Measurements from ENCODE around the gene CNKSR3. TPM values are rescaled to one million over a fixed set of nuclear protein-coding genes. Genes with fewer than 3 reads are reported as not detected.

Gene CNKSR3
- total RNA-seq, 1 experiment from 2014 or later = 14.7 TPM

DNA sequence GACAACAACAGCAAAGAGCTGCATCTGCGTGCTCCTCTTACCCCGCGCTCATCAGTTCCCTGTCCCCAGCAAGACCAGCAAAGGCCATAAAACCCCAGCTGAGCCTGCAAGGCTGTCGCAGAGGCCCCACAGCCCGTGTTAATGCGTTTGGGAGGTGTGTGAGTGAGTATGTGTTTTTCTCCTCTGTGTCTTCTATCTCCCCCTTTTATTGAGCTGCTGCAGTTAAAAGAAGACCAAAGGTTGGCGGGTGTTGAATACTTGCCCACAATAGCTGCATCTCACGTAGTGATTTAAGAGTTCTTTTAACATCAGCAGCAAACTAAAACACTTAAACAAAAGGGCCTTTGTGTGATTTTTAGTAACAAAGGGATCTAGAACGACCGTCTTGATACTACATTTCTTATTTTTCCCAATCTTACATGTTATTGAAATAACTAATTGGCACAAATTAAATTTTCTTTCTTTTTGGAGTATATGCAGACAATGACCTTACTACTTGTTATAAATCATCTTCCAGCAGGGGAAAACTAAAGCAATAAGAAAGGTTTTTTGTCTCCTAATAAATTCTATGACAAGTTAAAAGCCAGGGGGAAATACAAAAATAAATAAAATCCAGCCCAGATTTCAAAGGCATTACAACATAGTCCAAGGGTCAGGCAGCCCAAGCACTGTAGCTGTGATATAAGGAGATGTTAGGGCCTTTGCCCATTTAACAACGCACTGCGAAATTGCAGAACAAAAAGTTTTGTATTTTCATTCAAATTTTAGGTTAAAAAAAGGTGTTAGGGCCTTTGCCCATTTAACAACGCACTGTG is 27.2 kb upstream of the CNKSR3 start:
- no peaks in the 10 kb centered on the region for H3K4me1 ChIP-seq (replicated peaks)
- no peaks in the 10 kb centered on the region for H3K36me3 ChIP-seq
- no peaks in the 10 kb centered on the region for H3K9me3 ChIP-seq (replicated peaks)
- no peak for DNase-seq (ENCODE audit: low read depth in 1 of 2, low spot score in 2 of 2)
- H3K27me3 ChIP-seq (replicated peaks) = no peaks in the 10 kb centered on the region
- no peak overlapping the region for H3K27ac ChIP-seq
- H3K4me3 ChIP-seq = no peak overlapping the region

DNA sequence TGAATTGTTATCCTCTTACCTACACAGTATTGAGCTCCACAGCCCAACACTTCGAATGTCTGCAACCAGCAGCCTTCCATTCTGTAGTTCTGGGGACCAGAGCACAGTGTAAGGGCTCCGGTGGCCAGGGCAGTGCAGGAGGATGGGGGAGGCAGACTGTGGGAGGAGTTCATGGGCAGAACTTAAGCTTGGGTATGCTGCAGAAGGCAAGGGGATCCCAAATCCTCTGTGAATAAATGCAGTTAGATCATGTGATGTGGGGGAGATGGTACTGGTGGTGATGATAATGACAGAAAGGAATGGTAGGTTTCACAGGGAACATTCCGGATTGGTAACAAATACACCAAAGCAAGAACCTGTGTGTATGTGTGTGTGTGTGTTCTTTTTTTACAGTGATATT is 26.5 kb upstream of the CNKSR3 start:
- Histone ChIP-seq H3K9me3 (replicated peaks) (no peaks in the 10 kb centered on the region), H3K4me1 (replicated peaks) (no peaks in the 10 kb centered on the region), H3K27me3 (replicated peaks) (no peaks in the 10 kb centered on the region), H3K27ac (no peak overlapping the region), H3K4me3 (no peak overlapping the region), H3K36me3 (no peaks in the 10 kb centered on the region)
- DNase-seq (ENCODE audit: low read depth in 1 of 2, low spot score in 2 of 2) = no peak

DNA sequence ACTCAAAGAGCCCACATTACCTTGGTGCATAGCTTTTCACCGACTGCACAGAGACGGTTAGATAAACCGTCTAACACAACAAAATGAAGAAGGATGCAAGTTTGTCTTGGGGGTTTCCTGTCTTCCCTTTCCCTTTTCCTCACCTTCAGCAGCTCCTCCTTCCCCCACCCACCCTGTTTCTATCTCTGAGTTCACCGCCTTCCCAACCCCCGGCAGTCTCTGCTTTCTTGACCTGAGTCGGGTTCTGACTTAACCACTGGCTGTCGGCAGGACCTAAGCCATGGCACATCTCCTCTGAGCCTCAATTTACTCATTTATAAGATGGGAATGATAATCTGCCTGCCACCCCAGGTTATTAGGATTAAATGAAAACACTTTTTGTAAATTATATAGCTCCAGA is 25.8 kb upstream of the CNKSR3 start:
- DNase-seq (ENCODE audit: low read depth in 1 of 2, low spot score in 2 of 2) = no peak
- Histone ChIP-seq H3K9me3 (replicated peaks) (no peaks in the 10 kb centered on the region), H3K36me3 (no peaks in the 10 kb centered on the region), H3K27ac (no peak overlapping the region), H3K4me3 (no peak overlapping the region), H3K27me3 (replicated peaks) (no peaks in the 10 kb centered on the region), H3K4me1 (replicated peaks) (no peaks in the 10 kb centered on the region)

DNA sequence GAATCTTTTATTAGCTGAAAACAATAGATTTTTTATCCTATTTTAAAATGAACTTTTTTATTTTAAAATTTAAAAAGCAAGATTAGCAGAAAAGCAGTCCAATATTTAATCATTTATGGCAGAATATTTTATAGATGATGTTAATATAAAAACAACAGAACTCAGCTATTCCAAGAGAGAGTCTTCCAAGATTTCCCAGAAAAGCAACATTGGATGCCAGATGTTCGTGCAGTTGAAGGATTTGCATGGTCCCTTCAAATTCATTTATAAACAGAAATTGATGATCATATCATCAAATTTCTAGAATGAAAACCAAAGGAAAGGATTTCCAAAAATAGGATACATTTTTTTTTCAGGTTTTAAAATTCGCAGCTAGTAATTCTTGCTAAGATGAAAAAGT is 25.4 kb upstream of the CNKSR3 start:
- Histone ChIP-seq H3K4me1 (replicated peaks) (no peaks in the 10 kb centered on the region), H3K4me3 (no peak overlapping the region), H3K27ac (no peak overlapping the region), H3K9me3 (replicated peaks) (no peaks in the 10 kb centered on the region), H3K36me3 (no peaks in the 10 kb centered on the region), H3K27me3 (replicated peaks) (no peaks in the 10 kb centered on the region)
- DNase-seq (ENCODE audit: low read depth in 1 of 2, low spot score in 2 of 2) = no peak

DNA sequence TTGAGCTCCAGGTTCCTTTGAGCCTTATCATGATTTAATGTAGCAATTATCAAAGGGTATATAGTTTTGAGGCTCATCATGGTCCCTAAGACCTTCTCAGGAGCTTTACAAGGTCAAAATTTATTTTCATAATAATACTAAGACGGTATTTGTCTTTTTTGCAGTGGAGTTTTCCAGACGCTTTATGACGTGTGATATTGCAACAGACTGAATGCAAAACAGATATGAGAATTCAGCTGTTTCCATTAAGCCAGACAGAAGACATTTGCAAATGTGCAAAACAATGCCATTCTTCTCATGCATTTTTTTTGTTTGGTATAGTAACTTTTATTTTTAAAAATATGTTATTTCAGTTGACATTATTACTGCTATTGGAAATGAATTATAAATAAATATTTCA is 24.7 kb upstream of the CNKSR3 start:
- no peaks in the 10 kb centered on the region for H3K9me3 ChIP-seq (replicated peaks)
- H3K4me3 ChIP-seq = no peak overlapping the region
- no peaks in the 10 kb centered on the region for H3K27me3 ChIP-seq (replicated peaks)
- DNase-seq (ENCODE audit: low read depth in 1 of 2, low spot score in 2 of 2) = no peak
- H3K4me1 ChIP-seq (replicated peaks) = no peaks in the 10 kb centered on the region
- H3K36me3 ChIP-seq = no peaks in the 10 kb centered on the region
- H3K27ac ChIP-seq = no peak overlapping the region

DNA sequence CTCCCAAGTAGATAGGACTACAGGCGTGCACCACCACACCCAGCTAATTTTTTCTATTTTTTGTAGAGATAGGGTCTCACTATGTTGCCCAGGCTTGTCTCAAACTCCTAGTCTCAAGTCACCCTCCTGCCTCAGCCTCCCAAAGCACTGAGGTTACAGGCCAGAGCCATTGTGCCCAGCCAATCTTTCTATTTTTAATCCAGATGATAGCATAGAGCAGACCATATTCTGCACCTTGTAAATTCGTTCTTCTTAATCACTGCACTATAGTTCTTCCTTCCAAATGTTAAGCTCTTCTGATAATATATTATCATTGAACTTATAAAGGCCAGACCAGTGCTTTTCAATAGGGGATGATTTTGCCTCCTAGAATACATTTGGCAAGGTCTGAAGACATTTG is 24.0 kb upstream of the CNKSR3 start:
- no peak overlapping the region for H3K4me3 ChIP-seq
- no peaks in the 10 kb centered on the region for H3K36me3 ChIP-seq
- H3K27me3 ChIP-seq (replicated peaks) = no peaks in the 10 kb centered on the region
- no peak for DNase-seq (ENCODE audit: low read depth in 1 of 2, low spot score in 2 of 2)
- no peaks in the 10 kb centered on the region for H3K9me3 ChIP-seq (replicated peaks)
- H3K4me1 ChIP-seq (replicated peaks) = no peaks in the 10 kb centered on the region
- no peak overlapping the region for H3K27ac ChIP-seq

DNA sequence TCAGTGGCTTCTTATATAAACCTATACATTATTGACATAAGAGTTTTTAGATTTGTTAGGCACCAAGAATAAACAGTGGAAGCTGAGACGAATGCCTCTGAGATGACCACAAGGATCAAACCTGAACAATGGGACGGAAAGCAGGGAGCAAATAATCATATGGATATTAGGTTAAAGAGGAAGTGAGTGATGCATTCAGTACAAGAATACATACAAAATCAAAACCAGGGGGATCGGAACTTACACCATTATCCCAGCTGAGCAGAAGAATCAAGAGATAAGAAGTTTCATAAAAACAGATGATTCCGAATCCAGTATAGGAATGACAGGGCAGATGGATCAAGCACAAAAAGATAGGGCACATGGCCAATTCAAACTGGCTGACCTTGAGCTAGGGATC is 21.9 kb upstream of the CNKSR3 start:
- Histone ChIP-seq H3K4me1 (replicated peaks) (no peaks in the 10 kb centered on the region), H3K4me3 (no peak overlapping the region), H3K27me3 (replicated peaks) (no peaks in the 10 kb centered on the region), H3K36me3 (no peaks in the 10 kb centered on the region), H3K27ac (no peak overlapping the region), H3K9me3 (replicated peaks) (no peaks in the 10 kb centered on the region)
- no peak for DNase-seq (ENCODE audit: low read depth in 1 of 2, low spot score in 2 of 2)

DNA sequence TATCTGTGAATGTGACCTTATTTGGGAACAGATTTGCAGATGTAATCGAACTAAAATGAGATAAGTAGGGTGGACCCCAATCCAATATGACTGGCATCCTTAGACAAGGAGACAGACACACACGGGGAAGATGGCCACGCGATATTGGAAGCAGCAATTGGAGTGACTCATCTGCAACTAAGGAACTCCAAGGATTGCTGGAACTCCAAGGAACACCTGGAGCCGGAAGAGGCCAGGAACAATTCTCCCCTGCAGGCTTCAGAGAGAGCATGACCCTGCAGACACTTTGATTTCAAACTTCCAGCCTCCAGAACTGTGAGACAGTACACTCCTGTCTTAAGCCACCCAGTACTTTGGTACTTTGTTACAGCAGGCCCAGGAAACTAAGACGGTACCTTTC is 19.5 kb upstream of the CNKSR3 start:
- H3K4me1 ChIP-seq (replicated peaks) = no peaks in the 10 kb centered on the region
- no peaks in the 10 kb centered on the region for H3K9me3 ChIP-seq (replicated peaks)
- H3K36me3 ChIP-seq = no peaks in the 10 kb centered on the region
- no peak overlapping the region for H3K4me3 ChIP-seq
- no peak for DNase-seq (ENCODE audit: low read depth in 1 of 2, low spot score in 2 of 2)
- H3K27ac ChIP-seq = no peak overlapping the region
- no peaks in the 10 kb centered on the region for H3K27me3 ChIP-seq (replicated peaks)

DNA sequence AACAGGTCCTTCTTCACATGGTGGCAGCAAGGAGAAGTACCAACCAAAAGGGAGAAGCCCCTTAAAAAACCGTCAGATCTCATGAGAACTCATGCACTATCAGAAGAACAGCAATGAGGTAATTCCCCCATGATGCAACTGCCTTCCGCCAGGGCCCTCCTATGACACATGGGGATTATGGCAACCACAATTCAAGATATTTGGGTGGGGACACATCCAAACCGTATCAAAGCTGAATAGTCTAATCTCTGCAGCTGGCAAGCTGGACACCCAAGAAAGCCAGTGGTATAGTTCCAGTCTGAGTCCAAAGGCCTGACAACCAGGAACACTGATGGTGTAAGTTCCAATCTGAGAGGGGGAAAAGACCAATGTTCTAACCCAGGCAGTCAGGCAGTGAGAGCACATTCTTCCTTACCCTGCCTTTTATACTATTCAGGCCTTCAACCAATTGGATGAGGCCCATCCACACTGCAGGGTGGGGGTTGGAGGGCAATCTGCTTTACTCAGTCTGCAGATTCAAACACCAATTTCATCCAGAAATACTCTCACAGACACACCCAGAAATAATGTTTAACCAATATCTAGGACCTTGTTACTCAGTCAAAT is 17.9 kb upstream of the CNKSR3 start:
- H3K27me3 ChIP-seq (replicated peaks) = no peaks in the 10 kb centered on the region

DNA sequence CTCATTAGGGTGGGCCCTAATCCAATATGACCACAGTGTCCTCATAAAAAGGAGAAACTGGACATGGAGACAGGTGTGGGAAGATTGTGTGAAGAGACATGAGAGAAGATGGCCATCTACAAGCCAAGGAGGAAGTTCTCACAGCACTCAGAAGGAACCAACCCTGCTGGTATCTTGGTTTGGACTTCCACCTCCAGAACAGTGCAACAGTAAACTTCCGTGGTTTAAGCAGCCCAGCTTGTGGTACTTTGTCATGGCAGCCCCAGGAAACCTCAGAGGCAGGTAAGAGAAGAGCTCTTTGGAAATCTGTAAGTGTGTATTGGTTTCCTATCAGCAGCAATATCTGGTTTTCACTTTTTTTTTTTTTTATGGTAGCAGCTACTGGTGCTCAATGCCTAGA is 16.5 kb upstream of the CNKSR3 start:
- H3K4me3 ChIP-seq = no peak overlapping the region
- no peaks in the 10 kb centered on the region for H3K36me3 ChIP-seq
- H3K27me3 ChIP-seq (replicated peaks) = no peaks in the 10 kb centered on the region
- H3K4me1 ChIP-seq (replicated peaks) = no peaks in the 10 kb centered on the region
- no peaks in the 10 kb centered on the region for H3K9me3 ChIP-seq (replicated peaks)
- no peak overlapping the region for H3K27ac ChIP-seq
- DNase-seq (ENCODE audit: low read depth in 1 of 2, low spot score in 2 of 2) = no peak

More for the DNA sequence above, 17.9 kb upstream of the CNKSR3 start:
- no peak for DNase-seq (ENCODE audit: low read depth in 1 of 2, low spot score in 2 of 2)
- Histone ChIP-seq H3K4me3 (no peak overlapping the region), H3K4me1 (replicated peaks) (no peaks in the 10 kb centered on the region), H3K36me3 (no peaks in the 10 kb centered on the region), H3K9me3 (replicated peaks) (no peaks in the 10 kb centered on the region), H3K27ac (no peak overlapping the region)

DNA sequence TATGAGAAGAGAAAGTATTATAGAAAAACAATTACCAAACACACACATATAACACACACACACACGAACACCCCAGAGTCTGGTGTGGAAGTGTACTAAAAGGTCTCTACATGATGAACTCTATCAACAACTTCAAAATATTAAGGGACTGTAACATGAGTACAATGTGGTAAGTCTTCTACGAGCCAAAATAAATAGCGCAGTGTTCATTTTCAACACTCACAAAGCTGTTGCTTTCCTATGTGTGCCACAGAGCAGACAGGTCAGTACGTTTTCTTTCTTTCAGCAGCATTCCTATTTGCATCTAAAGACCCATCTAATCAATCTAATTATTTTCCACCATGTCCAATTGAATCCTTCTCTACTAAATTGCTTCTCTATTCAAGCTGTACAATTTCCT is 12.1 kb upstream of the CNKSR3 start:
- no peaks in the 10 kb centered on the region for H3K4me1 ChIP-seq (replicated peaks)
- no peak overlapping the region for H3K4me3 ChIP-seq
- no peaks in the 10 kb centered on the region for H3K27me3 ChIP-seq (replicated peaks)
- no peaks in the 10 kb centered on the region for H3K9me3 ChIP-seq (replicated peaks)
- no peak for DNase-seq (ENCODE audit: low read depth in 1 of 2, low spot score in 2 of 2)
- H3K27ac ChIP-seq = no peak overlapping the region
- H3K36me3 ChIP-seq = no peaks in the 10 kb centered on the region

DNA sequence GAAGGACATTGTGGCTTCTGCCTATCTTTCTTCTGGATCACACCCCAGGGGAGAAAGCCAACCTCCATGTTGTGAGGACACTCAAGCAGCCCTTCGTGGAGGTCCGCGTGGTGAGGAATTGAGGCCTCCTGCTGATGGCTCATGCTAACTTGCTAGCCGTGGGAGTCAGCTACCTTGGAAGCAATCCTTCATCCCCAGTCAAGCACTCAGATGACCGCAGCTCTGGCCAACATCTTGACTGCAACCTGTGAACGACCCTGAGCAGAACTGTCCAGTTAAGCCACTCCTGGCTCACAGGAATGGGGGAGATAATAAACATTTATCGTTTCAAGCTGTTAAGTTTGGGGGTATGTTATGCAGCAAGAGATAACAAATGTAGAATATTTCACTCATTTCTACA is 10.9 kb upstream of the CNKSR3 start:
- DNase-seq (ENCODE audit: low read depth in 1 of 2, low spot score in 2 of 2) = no peak

DNA sequence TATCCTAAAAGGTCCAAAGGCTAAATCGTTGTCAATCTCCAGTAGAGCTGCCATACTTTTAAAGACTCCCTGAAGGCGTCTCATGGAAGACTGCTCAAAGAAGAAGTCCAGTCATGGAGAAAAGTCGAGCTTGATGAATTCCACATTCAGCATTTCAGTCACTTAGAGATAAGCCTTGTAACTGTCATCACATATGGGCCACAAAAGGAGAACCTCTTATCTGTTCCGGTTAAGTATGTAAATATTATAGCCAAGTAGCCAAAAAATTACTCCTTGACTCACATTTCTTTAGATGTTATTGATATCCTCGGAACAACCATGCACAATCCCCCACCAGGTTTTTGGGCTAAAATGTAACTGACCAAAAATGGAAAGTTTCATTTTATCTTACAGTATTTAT is 9.8 kb upstream of the CNKSR3 start:
- no peaks in the 10 kb centered on the region for H3K4me1 ChIP-seq (replicated peaks)
- H3K27ac ChIP-seq = no peak overlapping the region
- H3K27me3 ChIP-seq (replicated peaks) = no peaks in the 10 kb centered on the region
- no peak overlapping the region for H3K4me3 ChIP-seq
- no peaks in the 10 kb centered on the region for H3K36me3 ChIP-seq
- DNase-seq (ENCODE audit: low read depth in 1 of 2, low spot score in 2 of 2) = no peak
- H3K9me3 ChIP-seq (replicated peaks) = no peaks in the 10 kb centered on the region

More for the DNA sequence above, 10.9 kb upstream of the CNKSR3 start:
- Histone ChIP-seq H3K27ac (no peak overlapping the region), H3K27me3 (replicated peaks) (no peaks in the 10 kb centered on the region), H3K9me3 (replicated peaks) (no peaks in the 10 kb centered on the region), H3K4me3 (no peak overlapping the region), H3K36me3 (no peaks in the 10 kb centered on the region), H3K4me1 (replicated peaks) (no peaks in the 10 kb centered on the region)

DNA sequence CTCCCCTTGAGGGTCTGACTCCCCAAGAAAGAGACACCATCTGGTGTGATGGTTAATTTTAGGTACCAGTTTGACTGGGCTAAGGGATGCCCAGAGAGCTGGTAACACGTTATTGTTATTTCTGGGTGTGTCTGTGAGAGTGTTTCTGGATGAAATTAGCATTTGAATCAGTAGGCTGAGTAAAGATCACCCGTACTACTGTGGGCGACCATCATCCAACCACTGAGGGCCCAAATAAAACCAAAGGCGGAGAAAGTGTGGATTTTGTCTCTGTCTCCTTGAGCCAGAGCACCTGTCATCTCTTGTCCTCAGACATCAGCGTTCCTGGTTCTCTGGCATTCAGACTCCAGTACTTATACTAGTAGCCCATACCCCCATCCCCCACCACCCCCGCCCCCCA is 7.9 kb upstream of the CNKSR3 start:
- DNase-seq (ENCODE audit: low read depth in 1 of 2, low spot score in 2 of 2) = no peak
- H3K4me3 ChIP-seq = no peak overlapping the region
- H3K36me3 ChIP-seq = no peaks in the 10 kb centered on the region
- H3K27ac ChIP-seq = no peak overlapping the region
- no peaks in the 10 kb centered on the region for H3K27me3 ChIP-seq (replicated peaks)
- no peaks in the 10 kb centered on the region for H3K9me3 ChIP-seq (replicated peaks)
- H3K4me1 ChIP-seq (replicated peaks) = no peaks in the 10 kb centered on the region

DNA sequence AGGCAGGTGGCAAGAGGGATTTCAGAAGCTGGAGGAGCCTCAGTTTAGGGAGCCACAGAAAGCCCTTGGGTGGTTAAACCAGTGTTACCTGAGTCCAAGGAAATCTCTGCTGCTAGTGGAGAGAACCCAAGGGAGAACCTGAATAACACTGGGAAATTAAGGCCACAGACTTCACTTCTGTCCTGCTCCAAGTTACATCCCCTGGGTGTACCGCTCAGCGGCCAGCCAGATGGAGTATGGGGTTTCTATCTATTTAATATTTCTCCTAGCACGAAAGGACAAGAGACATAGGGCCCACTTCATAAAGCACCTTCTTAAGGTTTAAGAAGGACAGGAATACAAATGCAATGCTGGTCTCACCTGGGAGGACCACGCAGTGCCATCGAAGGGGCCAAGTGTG is 5.8 kb upstream of the CNKSR3 start:
- no peak overlapping the region for H3K4me3 ChIP-seq

More for the DNA sequence above, 5.8 kb upstream of the CNKSR3 start:
- H3K27me3 ChIP-seq (replicated peaks) = no peaks in the 10 kb centered on the region
- H3K36me3 ChIP-seq = no peaks in the 10 kb centered on the region
- no peaks in the 10 kb centered on the region for H3K9me3 ChIP-seq (replicated peaks)
- peaks cover 10% of the 10 kb centered on the region for H3K4me1 ChIP-seq (replicated peaks)
- H3K27ac ChIP-seq = no peak overlapping the region
- no peak for DNase-seq (ENCODE audit: low read depth in 1 of 2, low spot score in 2 of 2)

Data from SJSA1 (cell line).